Psoas muscle (tissue), 8 donors: ENCODE data around the gene FYB1. TPM values are rescaled to one million over a fixed set of nuclear protein-coding genes. Genes with fewer than 3 reads are reported as not detected.

Source experiments
- ATAC-seq, 4 donors: fragments of 200-7000 bp; cut with Tn5 transposase; one replicate each; pipeline ENCODE4 v1.9.1; 2020; ENCODE audit warnings: moderate library complexity in 3 of 4, mild to moderate bottlenecking in 2 of 4
- DNase-seq, 2 donors: peaks; one replicate each; pipeline ENCODE4 v3.0.0-alpha.2; 2020
- H3K27ac ChIP-seq: fragments of 200-600 bp; one replicate; pipeline ENCODE4 v1.8.0; 2022
- H3K27me3 ChIP-seq, 3 donors: fragments of 200-600 bp in 1 of 3; one replicate each; pipeline versions ENCODE4 v1.6.1 to v1.8.0; 2013 to 2022; ENCODE audit warnings: low read length in 2 of 3, mild to moderate bottlenecking in 2 of 3, moderate library complexity in 1 of 3; ENCODE audit not compliant: insufficient read depth in 3 of 3
- H3K36me3 ChIP-seq, 2 donors: fragments of 200-600 bp in 1 of 2; one replicate each; pipeline versions ENCODE4 v1.6.1 to v1.8.0; 2013 to 2022; ENCODE audit warnings: low read depth in 1 of 2, mild to moderate bottlenecking in 1 of 2, moderate library complexity in 1 of 2; ENCODE audit not compliant: insufficient read depth in 1 of 2
- H3K4me1 ChIP-seq: fragments of 200-600 bp; one replicate; pipeline ENCODE4 v1.8.0; 2022
- H3K4me3 ChIP-seq: fragments of 200-600 bp; one replicate; pipeline ENCODE4 v1.8.0; 2022; ENCODE audit warnings: mild to moderate bottlenecking
- H3K9me3 ChIP-seq: fragments of 200-600 bp; one replicate; pipeline ENCODE4 v1.8.0; 2022
- CTCF ChIP-seq: fragments of 200-600 bp; IDR thresholded peaks from one replicate; pipeline ENCODE4 v1.8.0; 2022; ENCODE audit warnings: antibody characterized with exemption
- WGBS, 3 donors: extraction: QIAGEN DNeasy Blood & Tissue Kit; methylation state at CpG; one replicate each; pipeline versions ENCODE4 v1.1.6 to v1.1.7; 2013; 5-methylcytosine and 5-hydroxymethylcytosine counted together
- intact Hi-C, 2 donors: fragments of 100-400 bp; cut with DNase I; formaldehyde crosslinking; loops; one replicate each; pipeline versions ENCODE4 v1.11.0 to v1.14.2; 2022
- long read RNA-seq, 2 donors: library from polyadenylated mRNA; unstranded; transcript quantifications; one replicate each; pipeline ENCODE4 v2.0.0, GENCODE V29; 2021
- polyA plus RNA-seq, 3 donors: library from polyadenylated mRNA; stranded (reverse); fragments of 200-250 nt; gene quantifications; one replicate each; pipeline ENCODE4 v1.2.3, GENCODE V29; 2013
- total RNA-seq, 4 donors: library from RNA; stranded (reverse); fragmentation: NEBNext Ultra II Directional in 2 of 4; extraction: Animal tissue kit (Norgen Biotek cat#: 25700) in 2 of 4; gene quantifications; one replicate each; pipeline versions ENCODE4 v1.2.1 to v1.2.4, GENCODE V29; 2021 to 2023
- donor health status: healthy with polysubstance abuse.
- donor health status: DM: no; HTN: no; CAD: no; lungs with moderate emphysema.
- donor health status: Bipolar disorder and iron deficiency.
- donor health status: healthy.
- donor health status: DM: yes; HTN: yes; CAD: no.
- donor health status: DM: no; HTN: no; CAD: no.
- donor health status: DM: no; HTN: no; CAD: no.
- donor health status: DM: yes; HTN: yes; CAD: no.

The FYB1 gene
- 1 to 10 TPM; 1.3 to 3.2 (median 2.3) TPM for total RNA-seq
- polyA plus RNA-seq, result under 1 TPM; 0.22 to 0.35 (median 0.25) TPM
- long read RNA-seq, donor 1, partial matches to known transcripts, result 1 of 1 reads
- long read RNA-seq, donor 1, other reads (novel, unspliced or antisense), result 0 of 1 reads
- long read RNA-seq, donor 2, result 0 reads

GRCh38 chr5:39219437-39219836 lies at the start of gene FYB1:
Gene FYB1 (minus strand): TSS chr5:39219563. CDS start chr5:39202960, 16,603 bp downstream.
- peak within 1 kb of the TSS; percentile 82 for H3K27ac ChIP-seq
- TF ChIP-seq CTCF, result no peak
- peaks cover 34% of the 10 kb centered on the region for H3K4me1 ChIP-seq
- ATAC-seq (peak; percentile 10 to 38 (median 25)), DNase-seq (peak in 1 of 2 donors; percentile 49)
- no peaks in the 10 kb centered on the region for H3K9me3 ChIP-seq
- WGBS, 3 donors, result 33 to 44% (median 37%) methylated on average over 4 of the region's 4 CpGs
- no peaks in the 10 kb centered on the region for H3K36me3 ChIP-seq
- intact Hi-C loops, result loop anchor here (2.0 to 10.0 kb wide), 4 partner anchors 63 to 355 kb away; no protein-coding TSS in a partner anchor
- peak within 1 kb of the TSS; percentile 54 for H3K4me3 ChIP-seq
- no peaks in the 10 kb centered on the region for H3K27me3 ChIP-seq

GRCh38 chr5:39267186-39267585 lies 47.8 kb upstream of the FYB1 start:
- Histone ChIP-seq H3K4me3 (no peak overlapping the region), H3K36me3 (no peaks in the 10 kb centered on the region), H3K27me3 (no peaks in the 10 kb centered on the region), H3K27ac (no peak overlapping the region), H3K9me3 (no peaks in the 10 kb centered on the region), H3K4me1 (no peaks in the 10 kb centered on the region)
- intact Hi-C loops, result no loop called here
- WGBS, 3 donors, result 80 to 88% (median 87%) methylated on average over 2 of the region's 2 CpGs
- no peak for DNase-seq
- TF ChIP-seq CTCF, result no peak
- no peak for ATAC-seq

- no peak for TF ChIP-seq CTCF
- Histone ChIP-seq H3K27me3 (no peaks in the 10 kb centered on the region), H3K9me3 (no peaks in the 10 kb centered on the region), H3K36me3 (no peaks in the 10 kb centered on the region), H3K4me3 (no peak overlapping the region), H3K27ac (no peak overlapping the region), H3K4me1 (no peaks in the 10 kb centered on the region)
- ATAC-seq, result no peak
- intact Hi-C loops, result no loop called here
- no peak for DNase-seq
- WGBS, 3 donors, result 0% methylated on average over 2 of the region's 2 CpGs
Observed at GRCh38 chr5:39266442-39266841, 47.1 kb upstream of the FYB1 start.

GRCh38 chr5:39264528-39264927 lies 45.2 kb upstream of the FYB1 start:
- DNase-seq (no peak), ATAC-seq (no peak)
- no peaks in the 10 kb centered on the region for H3K4me1 ChIP-seq
- H3K27me3 ChIP-seq, result no peaks in the 10 kb centered on the region
- no peak overlapping the region for H3K27ac ChIP-seq
- no peaks in the 10 kb centered on the region for H3K36me3 ChIP-seq
- 72 to 93% (median 88%) methylated on average over 1 of the region's 1 CpG for WGBS, 3 donors
- intact Hi-C loops, result no loop called here
- H3K4me3 ChIP-seq, result no peak overlapping the region
- no peak for TF ChIP-seq CTCF
- H3K9me3 ChIP-seq, result no peaks in the 10 kb centered on the region

GRCh38 chr5:39262981-39263380 lies 43.6 kb upstream of the FYB1 start:
- intact Hi-C loops, result no loop called here
- no peak overlapping the region for H3K27ac ChIP-seq
- H3K36me3 ChIP-seq, result no peaks in the 10 kb centered on the region
- DNase-seq (no peak), ATAC-seq (no peak)
- H3K4me1 ChIP-seq, result no peaks in the 10 kb centered on the region
- H3K4me3 ChIP-seq, result no peak overlapping the region
- no peaks in the 10 kb centered on the region for H3K27me3 ChIP-seq
- no peak for TF ChIP-seq CTCF
- 86 to 97% (median 94%) methylated on average over 2 of the region's 2 CpGs for WGBS, 3 donors
- no peaks in the 10 kb centered on the region for H3K9me3 ChIP-seq
